Vagina (tissue), 2 donors: ENCODE data around the gene NOTCH1. TPM values are rescaled to one million over a fixed set of nuclear protein-coding genes. Genes with fewer than 3 reads are reported as not detected.

Source experiments
- DNase-seq, 2 donors: peaks; one replicate each; pipeline ENCODE4 v3.0.0-alpha.2; 2017; ENCODE audit errors: extremely low spot score in 2 of 2
- H3K27ac ChIP-seq: fragments of 200-600 bp; sonication (generic); one replicate; pipeline ENCODE4 v1.5.1; 2019
- H3K27me3 ChIP-seq: fragments of 200-600 bp; sonication (generic); one replicate; pipeline ENCODE4 v1.5.1; 2019
- H3K36me3 ChIP-seq, 2 donors: fragments of 200-600 bp; sonication (generic); one replicate each; pipeline ENCODE4 v1.5.1; 2017 to 2019
- H3K4me1 ChIP-seq: fragments of 200-600 bp; sonication (generic); one replicate; pipeline ENCODE4 v1.5.1; 2019
- H3K4me3 ChIP-seq, 2 donors: fragments of 200-600 bp; sonication (generic); 1 replicate in 1 of 2; 2 replicates in 1 of 2; pipeline ENCODE4 v1.5.1; 2016 to 2019
- H3K9me3 ChIP-seq: fragments of 200-600 bp; sonication (generic); one replicate; pipeline ENCODE4 v1.5.1; 2019
- CTCF ChIP-seq, 3 experiments: fragments of 450-650 bp in 2 of 3; fragments of 200-600 bp in 1 of 3; sonication (generic) in 1 of 3; IDR thresholded peaks; one replicate each; pipeline ENCODE4 v1.5.1; 2017 to 2019; ENCODE audit warnings: antibody characterized with exemption in 3 of 3, mild to moderate bottlenecking in 2 of 3, moderate library complexity in 2 of 3
- POLR2A ChIP-seq, 2 donors: fragments of 450-650 bp; IDR thresholded peaks; one replicate each; pipeline ENCODE4 v1.6.1; 2017; ENCODE audit warnings: antibody characterized with exemption in 2 of 2, mild to moderate bottlenecking in 2 of 2, moderate library complexity in 2 of 2
- POLR2AphosphoS5 ChIP-seq, 2 donors: sonication (generic); formaldehyde crosslinking; IDR thresholded peaks; one replicate each; pipeline ENCODE4 v1.9.0; 2017; ENCODE audit warnings: antibody characterized with exemption in 2 of 2, mild to moderate bottlenecking in 2 of 2, low read depth in 1 of 2; ENCODE audit not compliant: insufficient read depth in 1 of 2
- intact Hi-C: fragments of 100-400 bp; cut with DNase I; formaldehyde crosslinking; loops from one replicate; pipeline ENCODE4 v1.15.1; 2023
- total RNA-seq: library from RNA; depleted of rRNA; stranded (reverse); fragments of >200 nt; gene quantifications from one replicate; pipeline ENCODE4 v1.2.3, GENCODE V29; 2016

Gene NOTCH1
- total RNA-seq, 1 donor from 2014 or later = 67.0 TPM

GRCh38 chr9:136550439-136551289 is 4.8 kb upstream of the NOTCH1 start:
- Histone ChIP-seq H3K4me1 (peaks cover 61% of the 10 kb centered on the region), H3K36me3 (no peaks in the 10 kb centered on the region), H3K27me3 (no peaks in the 10 kb centered on the region), H3K9me3 (no peaks in the 10 kb centered on the region), H3K4me3 (peak overlapping the region; percentile 29 to 39), H3K27ac (peak overlapping the region; percentile 98)
- TF ChIP-seq POLR2AphosphoS5 (IDR thresholded peaks at IDR 0.05; ENCODE audit: insufficient read depth in 1 of 2, low read depth in 1 of 2) (no peak), POLR2A (IDR thresholded peaks at IDR 0.05) (no peak), CTCF (IDR thresholded peaks at IDR 0.05) (no peak)
- intact Hi-C loops = no loop called here
- DNase-seq = no peak

GRCh38 chr9:136549010-136549980 is 3.4 kb upstream of the NOTCH1 start:
- H3K27ac ChIP-seq = peak overlapping the region; percentile 98
- no peak overlapping the region for H3K4me3 ChIP-seq
- H3K9me3 ChIP-seq = no peaks in the 10 kb centered on the region
- no peaks in the 10 kb centered on the region for H3K36me3 ChIP-seq
- peaks cover 66% of the 10 kb centered on the region for H3K4me1 ChIP-seq
- DNase-seq = no peak
- TF ChIP-seq POLR2A (IDR thresholded peaks at IDR 0.05) (no peak), CTCF (IDR thresholded peaks at IDR 0.05) (no peak)
- H3K27me3 ChIP-seq = no peaks in the 10 kb centered on the region
- intact Hi-C loops = loop anchor here (10.0 kb wide), 1 partner anchor 54 kb away; no protein-coding TSS in a partner anchor

- Histone ChIP-seq H3K4me1 (peaks cover 80% of the 10 kb centered on the region), H3K9me3 (no peaks in the 10 kb centered on the region), H3K4me3 (peak overlapping the region in 1 of 2 donors; percentile 12), H3K27me3 (no peaks in the 10 kb centered on the region), H3K36me3 (peaks cover 0 to under 1% of the 10 kb centered on the region in 2 donors), H3K27ac (peak overlapping the region; percentile 98)
- DNase-seq = no peak
- intact Hi-C loops = loop anchor here (10.0 kb wide), 1 partner anchor 53 kb away; no protein-coding TSS in a partner anchor
- TF ChIP-seq CTCF (IDR thresholded peaks at IDR 0.05) (no peak), POLR2A (IDR thresholded peaks at IDR 0.05) (no peak), POLR2AphosphoS5 (IDR thresholded peaks at IDR 0.05; ENCODE audit: insufficient read depth in 1 of 2, low read depth in 1 of 2) (no peak)
Measured at GRCh38 chr9:136547508-136548215, 1.8 kb upstream of the NOTCH1 start.

GRCh38 chr9:136546697-136547501 is 1.1 kb upstream of the NOTCH1 start:
- no peak for DNase-seq
- Histone ChIP-seq H3K36me3 (peaks cover 0 to 8% of the 10 kb centered on the region in 2 donors), H3K4me1 (peaks cover 81% of the 10 kb centered on the region), H3K27ac (peak overlapping the region; percentile 98), H3K4me3 (peak overlapping the region; percentile 73 to 99), H3K27me3 (no peaks in the 10 kb centered on the region), H3K9me3 (no peaks in the 10 kb centered on the region)
- intact Hi-C loops = loop anchor here (10.0 kb wide), 1 partner anchor 52 kb away; no protein-coding TSS in a partner anchor
- TF ChIP-seq POLR2A (IDR thresholded peaks at IDR 0.05) (peak in 1 of 2 donors; percentile 4), POLR2AphosphoS5 (IDR thresholded peaks at IDR 0.05; ENCODE audit: insufficient read depth in 1 of 2, low read depth in 1 of 2) (peak; percentile 40 to 67), CTCF (IDR thresholded peaks at IDR 0.05) (no peak)
